ENCODE results near the gene PRR18. TPM values are rescaled to one million over a fixed set of nuclear protein-coding genes. Genes with fewer than 3 reads are reported as not detected.

The PRR18 gene
- total and polyA plus RNA-seq, 2 of the 8 experiments (the other 6 are each of a cell fraction or from before 2014, with no cell fraction given): 0.08 to 0.19 TPM

- Histone ChIP-seq H2BK5ac (ENCODE audit: low read depth, low read length) (no peak overlapping the region), H3K9ac (replicated peaks in 1 of 4; ENCODE audit: extremely low read depth in 1 of 4, low read depth in 3 of 4, low read length in 3 of 4) (no peak overlapping the region), H2BK20ac (ENCODE audit: low read length) (no peak overlapping the region), H3K23me2 (ENCODE audit: low read depth, low read length) (no peaks in the 10 kb centered on the region), H3K18ac (ENCODE audit: extremely low read depth, low read length) (no peak overlapping the region), H3K14ac (ENCODE audit: insufficient read length) (no peak overlapping the region), H2AFZ (ENCODE audit: low read length) (no peak overlapping the region), H3K79me2 (ENCODE audit: control insufficient read depth in 1 of 2, insufficient read depth in 2 of 2, low read length in 2 of 2) (no peaks in the 10 kb centered on the region), H3K27ac (ENCODE audit: low read depth, low read length) (no peak overlapping the region), H3K4me2 (ENCODE audit: insufficient read depth in 1 of 2, low read depth in 2 of 2, low read length in 2 of 2) (no peak overlapping the region), H3K4me3 (ENCODE audit: extremely low read depth in 1 of 4, insufficient read depth in 2 of 4, low read depth in 3 of 4, low read length in 4 of 4) (no peak overlapping the region), H4K20me1 (replicated peaks in 1 of 2; ENCODE audit: control insufficient read depth in 1 of 2, insufficient read depth in 2 of 2, low read length in 2 of 2) (no peaks in the 10 kb centered on the region), H2BK15ac (ENCODE audit: low read length) (no peak overlapping the region), H4K8ac (ENCODE audit: extremely low read depth, insufficient read depth, low read length) (no peak overlapping the region), H3K4ac (replicated peaks; ENCODE audit: insufficient read length, low read depth, low read length) (no peak overlapping the region), H2BK12ac (ENCODE audit: low read depth, low read length) (no peak overlapping the region), H3K79me1 (ENCODE audit: low read depth, low read length) (no peaks in the 10 kb centered on the region), H2BK120ac (replicated peaks; ENCODE audit: low read depth, low read length) (no peak overlapping the region), H3K56ac (replicated peaks; ENCODE audit: insufficient read length, low read depth, low read length) (no peak overlapping the region), H4K5ac (ENCODE audit: insufficient read length, low read depth, low read length) (no peak overlapping the region), H3K27me3 (replicated peaks in 1 of 4; ENCODE audit: control insufficient read depth in 3 of 4, extremely low read depth in 1 of 4, insufficient read depth in 3 of 4, low read length in 3 of 4) (peaks cover 0 to 5% (median 0%) of the 10 kb centered on the region in 4 experiments; a peak in 3 of 7 replicates), H3K9me3 (ENCODE audit: insufficient read depth in 2 of 2, low read depth in 1 of 2, low read length in 1 of 2) (no peaks in the 10 kb centered on the region), H3K36me3 (ENCODE audit: control insufficient read depth in 2 of 4, insufficient read depth in 4 of 4, low read length in 3 of 4) (no peaks in the 10 kb centered on the region), H2AK5ac (ENCODE audit: low read depth, low read length) (no peak overlapping the region), H4K91ac (replicated peaks; ENCODE audit: insufficient read length, low read length) (no peak overlapping the region), H3K4me1 (replicated peaks in 1 of 4; ENCODE audit: control insufficient read depth in 3 of 4, insufficient read depth in 4 of 4, low read length in 3 of 4) (peaks cover 0 to 3% (median 0%) of the 10 kb centered on the region in 4 experiments; a peak in 1 of 7 replicates), H3K23ac (ENCODE audit: insufficient read length) (no peak overlapping the region)
- ChIA-PET POLR2A (ENCODE audit: partially characterized antibody) (interaction anchor here (1.7 kb wide), 1 partner anchor 98 kb away, joined by 4 read pairs; no protein-coding TSS in a partner anchor), CTCF (ENCODE audit: partially characterized antibody) (interaction anchor here (1.0 to 3.0 kb wide), 6 partner anchors 9 to 120 kb away, joined by 4 to 12 read pairs (median 7); no protein-coding TSS in a partner anchor)
- WGBS, 2 experiments (ENCODE audit: extremely low coverage in 1 of 2, insufficient coverage in 1 of 2, insufficient read length in 1 of 2, insufficient replicate concordance in 2 of 2, low coverage in 1 of 2, low lambda C conversion rate in 2 of 2, missing lambda C conversion rate in 1 of 2): 86% methylated on average over 6 of the region's 6 CpGs; no CpG with 5 or more reads in 1 of the 2 experiments
- DNase-seq (ENCODE audit: low read depth in 1 of 2, low spot score in 2 of 2) (no peak), FAIRE-seq (no peak)
- TF ChIP-seq TAF7 (optimal IDR thresholded peaks at IDR 0.05; ENCODE audit: borderline replicate concordance, low read depth, low read length): no peak
- no peak for TF ChIP-seq KDM4A (IDR thresholded peaks at IDR 0.05; ENCODE audit: low read depth, low read length, severe bottlenecking)
- TF ChIP-seq ZNF274 (IDR thresholded peaks at IDR 0.05; ENCODE audit: borderline replicate concordance, extremely low read depth, low read length): no peak
- no peak for TF ChIP-seq SP2 (IDR thresholded peaks at IDR 0.05; ENCODE audit: low read length)
- no peak for TF ChIP-seq RBBP5 (IDR thresholded peaks at IDR 0.05; ENCODE audit: borderline replicate concordance, low read depth, low read length)
- no peak for TF ChIP-seq SIRT6 (IDR thresholded peaks at IDR 0.05; ENCODE audit: low read length)
- TF ChIP-seq HDAC6 (IDR thresholded peaks at IDR 0.05; ENCODE audit: low read depth, low read length): no peak
- TF ChIP-seq POLR2A (IDR thresholded peaks at IDR 0.05; ENCODE audit: control extremely low read depth in 1 of 2, low read depth in 2 of 2, low read length in 2 of 2): no peak
- no peak for TF ChIP-seq RNF2 (IDR thresholded peaks at IDR 0.05; ENCODE audit: borderline replicate concordance, low read depth, low read length, missing control alignments, poor library complexity, severe bottlenecking)
- TF ChIP-seq CBX8 (IDR thresholded peaks at IDR 0.05; ENCODE audit: borderline replicate concordance, low read depth, low read length): no peak
Measured at GRCh38 chr6:166285233-166285632, 23.0 kb downstream of the PRR18 start.

Measured in H1 (cell line).